HG03196 (cell line): Measurements from ENCODE around the gene LRRC40.
"Not testable (repeated sequence)": the region's sequence is repeated elsewhere in the genome, so short reads cannot be mapped to it uniquely, and the experiment has no call there.

Experiments used
- ATAC-seq: cut with Tn5 transposase; IDR thresholded peaks from one replicate; pipeline ENCODE4 v1.9.1; 2021; ENCODE audit not compliant: unreplicated experiment

The LRRC40 gene

DNA sequence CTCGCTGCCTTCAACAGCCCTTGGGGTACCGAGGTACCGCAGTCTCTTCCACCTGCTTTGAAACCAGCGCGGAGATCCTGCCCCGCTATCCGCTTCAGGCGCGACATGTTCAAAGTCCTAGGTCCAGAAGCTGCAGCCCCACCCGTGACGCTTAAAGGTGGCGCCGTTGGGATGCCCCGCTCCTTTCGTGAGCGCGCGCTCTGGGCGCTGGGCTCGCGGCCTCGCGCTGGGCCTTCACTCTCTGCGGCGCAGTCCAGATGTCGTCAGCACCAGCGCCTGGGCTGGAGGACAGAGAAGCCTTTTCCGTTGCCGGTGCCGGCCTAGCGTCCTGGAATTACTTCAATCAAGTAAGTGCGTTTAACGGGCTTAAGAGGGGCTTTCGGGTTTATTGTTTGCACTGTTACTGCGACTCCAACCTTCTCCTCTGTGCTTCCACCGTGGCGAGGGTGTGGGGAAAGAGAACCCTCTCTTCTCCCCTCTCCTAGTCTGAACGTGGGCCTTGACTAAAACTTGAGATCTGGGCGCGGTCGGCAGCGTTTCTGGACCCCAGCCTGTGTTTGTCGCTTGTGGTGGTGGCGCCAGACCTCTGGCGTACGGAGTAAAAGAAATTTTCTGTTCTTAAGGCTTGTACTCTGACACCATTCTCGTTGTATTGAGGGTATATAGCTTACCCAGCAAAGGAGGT is at the start of gene LRRC40:
LRRC40 (minus strand) TSS at position 146 of the 685 bp plus-strand sequence; CDS start at position 107, 39 bp downstream.
- ATAC-seq: peak; percentile 87

DNA sequence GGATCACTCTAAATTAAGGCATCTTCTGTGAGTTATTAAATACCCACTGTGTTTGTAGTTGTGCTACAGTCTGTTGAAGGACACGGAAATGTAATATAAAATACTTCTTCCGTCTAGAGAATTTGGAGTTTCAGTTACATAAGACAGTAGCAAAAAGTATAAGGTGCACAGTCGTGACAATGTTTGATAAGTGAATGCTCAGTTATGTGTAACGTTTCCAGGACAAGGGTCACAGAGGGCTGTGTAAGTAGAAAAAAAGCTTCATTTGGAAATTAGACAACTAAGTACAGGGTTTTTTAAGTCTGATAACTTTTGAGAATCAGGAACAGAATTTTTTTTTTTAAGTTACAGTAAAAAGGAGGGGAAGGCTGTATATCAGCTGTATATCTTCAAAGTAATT is 43.4 kb upstream of the LRRC40 start:
- ATAC-seq: no peak

- no peak for ATAC-seq
These were observed 42.4 kb upstream of the LRRC40 start for GRCh38 chr1:70247768-70248167.

DNA sequence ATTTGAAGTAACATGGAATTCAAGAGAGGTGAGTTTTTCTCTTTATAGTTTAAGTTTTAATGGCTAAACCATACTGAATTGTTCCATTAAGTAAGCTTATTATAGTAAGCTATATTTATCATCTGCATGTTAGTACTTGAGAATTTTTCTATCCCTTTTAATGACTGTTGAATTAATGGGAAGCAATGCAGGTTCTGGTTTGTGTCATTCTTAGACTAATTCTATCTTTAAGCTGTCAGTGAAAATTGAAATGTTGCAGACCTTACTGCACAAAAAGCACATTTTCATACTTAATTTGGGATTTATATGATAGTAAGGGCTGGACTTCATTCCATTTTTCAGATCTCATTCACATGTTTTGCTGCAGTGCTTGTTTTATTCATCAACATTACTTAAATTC is 41.7 kb upstream of the LRRC40 start:
- no peak for ATAC-seq

- ATAC-seq: no peak
These were observed 34.6 kb upstream of the LRRC40 start for GRCh38 chr1:70239940-70240339.

DNA sequence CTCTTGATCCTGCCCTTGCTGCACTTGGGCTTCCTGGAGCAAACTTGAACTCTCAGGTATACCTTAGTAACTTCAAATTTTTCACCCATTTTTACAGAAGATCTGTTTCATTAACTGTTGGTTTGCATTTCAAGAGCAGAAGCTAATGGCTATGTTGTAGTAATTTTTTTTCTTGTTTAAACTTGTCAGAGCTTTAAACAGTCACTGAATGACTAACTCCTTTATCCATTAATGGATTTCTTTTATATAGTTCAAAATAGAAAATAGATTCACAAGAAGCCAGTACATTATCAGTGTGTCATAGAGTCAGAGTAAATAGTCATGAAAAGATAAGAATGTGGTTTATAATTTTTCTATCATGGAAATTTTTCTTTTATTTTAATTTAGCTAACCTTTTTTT is 29.4 kb upstream of the LRRC40 start:
- ATAC-seq: no peak

DNA sequence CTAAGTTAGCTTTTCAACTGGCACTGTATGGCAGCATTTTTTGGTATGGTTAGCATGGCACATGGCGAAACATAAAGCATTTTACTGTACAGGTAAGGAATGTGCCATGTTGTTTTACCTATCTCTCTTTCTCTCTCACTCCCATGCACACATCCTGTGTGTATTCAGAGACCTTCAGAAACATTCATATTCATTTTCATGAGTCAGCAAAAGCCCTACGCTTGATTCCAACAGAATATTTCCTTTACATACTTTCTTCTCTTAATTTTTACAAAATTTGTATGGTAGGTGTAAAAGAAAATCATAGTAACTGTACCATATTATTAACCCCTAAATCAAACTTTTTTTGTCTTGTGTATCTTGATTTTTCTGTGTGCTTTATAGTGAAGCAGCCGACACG is 26.1 kb upstream of the LRRC40 start:
- no peak for ATAC-seq

- ATAC-seq: no peak
These were observed 23.3 kb upstream of the LRRC40 start for GRCh38 chr1:70228670-70229069.

- no peak for ATAC-seq
These were observed 22.1 kb upstream of the LRRC40 start for GRCh38 chr1:70227439-70227838.

DNA sequence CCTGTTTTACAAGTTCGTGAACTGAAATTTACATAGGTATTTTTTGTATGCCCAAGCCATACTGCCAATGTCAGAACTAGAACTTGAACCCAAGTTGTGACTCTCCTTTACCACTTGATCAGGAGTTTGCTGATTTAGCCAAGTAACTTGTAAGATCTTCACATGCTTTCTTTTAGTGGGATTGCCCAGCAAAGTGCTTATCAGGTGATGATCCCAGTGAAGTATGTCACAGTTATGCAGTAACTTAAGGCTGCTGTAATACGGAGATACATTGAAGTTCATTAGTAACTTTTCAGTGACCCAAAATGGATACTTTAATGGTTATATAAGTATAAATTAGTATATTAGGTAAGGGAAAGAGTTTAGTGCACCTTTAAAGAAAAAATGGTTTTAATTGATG is 19.6 kb upstream of the LRRC40 start:
- ATAC-seq: no peak

- no peak for ATAC-seq
These were observed 17.4 kb upstream of the LRRC40 start for GRCh38 chr1:70222716-70223235.

GRCh38 chr1:70221238-70222121 is 16.1 kb upstream of the LRRC40 start, which contains the start of gene SRSF11:
TSS of gene SRSF11 (plus strand) at chr1:70221380. CDS start at chr1:70221637, 257 bp downstream.
- ATAC-seq: peak; percentile 96

- ATAC-seq: peak; percentile 10
These were observed 15.3 kb upstream of the LRRC40 start for GRCh38 chr1:70220517-70221237.

DNA sequence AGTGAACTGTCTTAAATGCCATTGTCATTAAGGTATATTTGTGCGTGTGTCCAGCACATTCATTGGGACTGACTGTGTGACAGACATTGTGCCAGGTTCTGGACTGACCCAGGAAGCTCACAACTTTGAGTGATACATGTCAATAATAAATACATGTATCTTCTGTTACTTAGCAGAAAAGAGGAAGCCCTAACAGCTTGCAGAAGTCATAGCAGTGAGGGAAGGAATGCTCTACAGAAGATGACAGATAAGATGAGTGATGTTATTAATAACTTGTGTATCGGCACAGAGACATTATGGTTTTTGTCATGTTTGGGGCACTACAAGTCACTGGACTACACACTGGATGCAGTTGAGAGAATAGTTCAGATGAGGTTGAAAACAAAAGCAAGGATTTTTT is 14.6 kb upstream of the LRRC40 start:
- no peak for ATAC-seq

- no peak for ATAC-seq
These were observed 6.2 kb upstream of the LRRC40 start for GRCh38 chr1:70211541-70211940.

DNA sequence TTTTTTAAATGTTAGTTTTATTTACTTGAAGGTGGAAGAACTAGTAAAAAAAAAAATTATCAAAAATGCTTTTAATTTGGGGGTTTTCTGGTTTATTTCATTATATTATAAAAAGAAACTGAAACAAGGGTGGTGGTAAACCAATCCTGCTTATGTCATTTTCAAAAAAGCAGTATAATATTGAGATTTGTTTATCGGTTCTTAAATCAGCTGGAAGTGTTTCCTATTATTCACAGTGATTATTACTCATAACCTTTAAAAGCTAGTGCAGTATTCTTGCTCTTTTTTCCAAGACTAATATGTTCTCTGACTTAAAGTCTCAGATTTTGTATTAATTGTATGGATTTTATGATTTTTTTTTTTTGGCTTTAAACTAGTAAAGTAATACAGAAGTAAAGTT is 5.4 kb upstream of the LRRC40 start:
- ATAC-seq: no peak

GRCh38 chr1:70208292-70208691 is 2.9 kb upstream of the LRRC40 start:
- ATAC-seq: no peak

- ATAC-seq: no peak
These were observed 2.1 kb upstream of the LRRC40 start for GRCh38 chr1:70207492-70207891.

GRCh38 chr1:70206833-70207232 is 1.5 kb upstream of the LRRC40 start:
- not testable (repeated sequence) for ATAC-seq

DNA sequence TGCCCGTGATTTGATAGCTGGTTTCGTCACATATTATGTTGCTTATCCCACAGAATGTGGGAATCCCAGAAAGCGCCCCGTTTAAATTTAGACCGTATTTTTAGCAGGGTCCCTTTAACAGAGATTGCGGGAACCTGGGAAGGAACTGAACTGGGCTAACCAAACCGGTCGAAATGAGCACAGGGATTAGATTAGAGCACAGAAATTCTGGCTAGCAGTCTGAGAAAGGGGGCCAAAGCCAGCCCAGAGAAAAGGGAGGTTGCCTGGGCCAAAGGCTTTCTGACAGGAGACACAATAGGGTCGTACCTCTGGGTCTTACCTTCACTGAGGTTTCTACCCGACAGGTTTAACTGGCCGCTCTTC is 327 bp downstream of the LRRC40 start:
- ATAC-seq: peak; percentile 29

GRCh38 chr1:70204600-70204999 is 779 bp downstream of the LRRC40 start:
- ATAC-seq: no peak
